Activated naive CD8-positive, alpha-beta T cell (primary cell): ENCODE data around the gene BAAT.
"Not testable (repeated sequence)": the region's sequence is repeated elsewhere in the genome, so short reads cannot be mapped to it uniquely, and the experiment has no call there.

Experiments
- H3K27ac Mint-ChIP-seq: one replicate; pipeline ENCODE4 v1.8.0; 2021; ENCODE audit warnings: mixed read lengths
- H3K27me3 Mint-ChIP-seq: one replicate; pipeline ENCODE4 v1.8.0; 2021; ENCODE audit warnings: mixed read lengths
- H3K36me3 Mint-ChIP-seq: one replicate; pipeline ENCODE4 v1.8.0; 2021; ENCODE audit warnings: mixed read lengths
- H3K4me1 Mint-ChIP-seq: one replicate; pipeline ENCODE4 v1.8.0; 2021; ENCODE audit warnings: low read depth, mixed read lengths
- H3K4me3 Mint-ChIP-seq: one replicate; pipeline ENCODE4 v1.8.0; 2021; ENCODE audit warnings: mild to moderate bottlenecking, mixed read lengths
- H3K9me3 Mint-ChIP-seq: one replicate; pipeline ENCODE4 v1.8.0; 2021; ENCODE audit warnings: low read depth, mixed read lengths

BAAT gene

GRCh38 chr9:101356619-101357018 is 28.2 kb downstream of the BAAT start:
- H3K4me3 Mint-ChIP-seq, result no peak overlapping the region
- no peak overlapping the region for H3K27ac Mint-ChIP-seq
- H3K4me1 Mint-ChIP-seq, result no peaks in the 10 kb centered on the region
- peaks cover 2% of the 10 kb centered on the region for H3K27me3 Mint-ChIP-seq
- no peaks in the 10 kb centered on the region for H3K36me3 Mint-ChIP-seq
- H3K9me3 Mint-ChIP-seq, result no peaks in the 10 kb centered on the region

GRCh38 chr9:101354765-101355708 is 29.8 kb downstream of the BAAT start:
- Mint-ChIP-seq H3K9me3 (no peaks in the 10 kb centered on the region), H3K27ac (no peak overlapping the region)

GRCh38 chr9:101354143-101354764 is 30.6 kb downstream of the BAAT start:
- H3K4me3 Mint-ChIP-seq, result no peak overlapping the region
- H3K27ac Mint-ChIP-seq, result no peak overlapping the region
- H3K9me3 Mint-ChIP-seq, result no peaks in the 10 kb centered on the region
- H3K27me3 Mint-ChIP-seq, result peaks cover 3% of the 10 kb centered on the region
- no peaks in the 10 kb centered on the region for H3K4me1 Mint-ChIP-seq
- no peaks in the 10 kb centered on the region for H3K36me3 Mint-ChIP-seq

More at GRCh38 chr9:101354765-101355708, 29.8 kb downstream of the BAAT start:
- H3K4me3 Mint-ChIP-seq, result no peak overlapping the region
- no peaks in the 10 kb centered on the region for H3K36me3 Mint-ChIP-seq
- H3K27me3 Mint-ChIP-seq, result peaks cover 2% of the 10 kb centered on the region
- H3K4me1 Mint-ChIP-seq, result no peaks in the 10 kb centered on the region

- H3K36me3 Mint-ChIP-seq, result no peaks in the 10 kb centered on the region
- H3K27me3 Mint-ChIP-seq, result peaks cover 4% of the 10 kb centered on the region
- H3K9me3 Mint-ChIP-seq, result no peaks in the 10 kb centered on the region
- H3K4me1 Mint-ChIP-seq, result no peaks in the 10 kb centered on the region
- no peak overlapping the region for H3K27ac Mint-ChIP-seq
- H3K4me3 Mint-ChIP-seq, result no peak overlapping the region
Observed at GRCh38 chr9:101353683-101354082, 31.1 kb downstream of the BAAT start.

GRCh38 chr9:101352892-101353463 is 31.8 kb downstream of the BAAT start:
- H3K36me3 Mint-ChIP-seq, result no peaks in the 10 kb centered on the region
- H3K4me1 Mint-ChIP-seq, result no peaks in the 10 kb centered on the region
- no peak overlapping the region for H3K27ac Mint-ChIP-seq
- peaks cover 4% of the 10 kb centered on the region for H3K27me3 Mint-ChIP-seq
- H3K4me3 Mint-ChIP-seq, result no peak overlapping the region
- H3K9me3 Mint-ChIP-seq, result no peaks in the 10 kb centered on the region

- H3K27me3 Mint-ChIP-seq, result peaks cover 6% of the 10 kb centered on the region
Observed at GRCh38 chr9:101350285-101350684, 34.5 kb downstream of the BAAT start.

GRCh38 chr9:101342595-101342994 is 42.2 kb downstream of the BAAT start:
- Mint-ChIP-seq H3K4me3 (no peak overlapping the region), H3K9me3 (no peaks in the 10 kb centered on the region), H3K4me1 (no peaks in the 10 kb centered on the region), H3K27ac (no peak overlapping the region), H3K27me3 (peaks cover 14% of the 10 kb centered on the region), H3K36me3 (no peaks in the 10 kb centered on the region)

More at GRCh38 chr9:101350285-101350684, 34.5 kb downstream of the BAAT start:
- Mint-ChIP-seq H3K9me3 (no peaks in the 10 kb centered on the region), H3K4me1 (no peaks in the 10 kb centered on the region), H3K36me3 (no peaks in the 10 kb centered on the region), H3K4me3 (no peak overlapping the region), H3K27ac (no peak overlapping the region)

- H3K4me1 Mint-ChIP-seq, result no peaks in the 10 kb centered on the region
- H3K4me3 Mint-ChIP-seq, result no peak overlapping the region
- H3K9me3 Mint-ChIP-seq, result no peaks in the 10 kb centered on the region
- peaks cover 18% of the 10 kb centered on the region for H3K27me3 Mint-ChIP-seq
- no peak overlapping the region for H3K27ac Mint-ChIP-seq
- H3K36me3 Mint-ChIP-seq, result no peaks in the 10 kb centered on the region
Observed at GRCh38 chr9:101341958-101342357, 42.8 kb downstream of the BAAT start.

- H3K4me3 Mint-ChIP-seq, result no peak overlapping the region
- H3K9me3 Mint-ChIP-seq, result no peaks in the 10 kb centered on the region
Observed at GRCh38 chr9:101337237-101337636, 47.6 kb downstream of the BAAT start.

GRCh38 chr9:101336091-101336490 is 48.7 kb downstream of the BAAT start:
- H3K27ac Mint-ChIP-seq, result no peak overlapping the region
- no peaks in the 10 kb centered on the region for H3K4me1 Mint-ChIP-seq
- H3K27me3 Mint-ChIP-seq, result peaks cover 10% of the 10 kb centered on the region
- H3K36me3 Mint-ChIP-seq, result no peaks in the 10 kb centered on the region
- no peaks in the 10 kb centered on the region for H3K9me3 Mint-ChIP-seq
- no peak overlapping the region for H3K4me3 Mint-ChIP-seq

More at GRCh38 chr9:101337237-101337636, 47.6 kb downstream of the BAAT start:
- Mint-ChIP-seq H3K36me3 (no peaks in the 10 kb centered on the region), H3K27ac (no peak overlapping the region), H3K27me3 (peaks cover 15% of the 10 kb centered on the region), H3K4me1 (no peaks in the 10 kb centered on the region)

GRCh38 chr9:101333926-101334702 is 50.7 kb downstream of the BAAT start:
- no peaks in the 10 kb centered on the region for H3K9me3 Mint-ChIP-seq
- peaks cover 7% of the 10 kb centered on the region for H3K27me3 Mint-ChIP-seq
- no peak overlapping the region for H3K27ac Mint-ChIP-seq

GRCh38 chr9:101333490-101333889 is 51.3 kb downstream of the BAAT start:
- Mint-ChIP-seq H3K27me3 (peaks cover 5% of the 10 kb centered on the region), H3K4me3 (no peak overlapping the region), H3K9me3 (no peaks in the 10 kb centered on the region), H3K27ac (no peak overlapping the region), H3K4me1 (no peaks in the 10 kb centered on the region), H3K36me3 (no peaks in the 10 kb centered on the region)

More at GRCh38 chr9:101333926-101334702, 50.7 kb downstream of the BAAT start:
- Mint-ChIP-seq H3K4me3 (no peak overlapping the region), H3K4me1 (no peaks in the 10 kb centered on the region), H3K36me3 (no peaks in the 10 kb centered on the region)

- H3K4me3 Mint-ChIP-seq, result no peak overlapping the region
- H3K27me3 Mint-ChIP-seq, result peaks cover 8% of the 10 kb centered on the region
- no peak overlapping the region for H3K27ac Mint-ChIP-seq
- H3K4me1 Mint-ChIP-seq, result no peaks in the 10 kb centered on the region
- no peaks in the 10 kb centered on the region for H3K36me3 Mint-ChIP-seq
- H3K9me3 Mint-ChIP-seq, result peaks cover 2% of the 10 kb centered on the region
Observed at GRCh38 chr9:101332362-101332761, 52.4 kb downstream of the BAAT start.

GRCh38 chr9:101327422-101327909 is 57.3 kb downstream of the BAAT start:
- H3K4me1 Mint-ChIP-seq, H3K9me3 Mint-ChIP-seq, H3K36me3 Mint-ChIP-seq, H3K4me3 Mint-ChIP-seq, H3K27ac Mint-ChIP-seq, H3K27me3 Mint-ChIP-seq: not testable (repeated sequence)
